ENCODE measurements around the gene ZNF385D. TPM values are rescaled to one million over a fixed set of nuclear protein-coding genes. Genes with fewer than 3 reads are reported as not detected.

The ZNF385D gene, protein sequence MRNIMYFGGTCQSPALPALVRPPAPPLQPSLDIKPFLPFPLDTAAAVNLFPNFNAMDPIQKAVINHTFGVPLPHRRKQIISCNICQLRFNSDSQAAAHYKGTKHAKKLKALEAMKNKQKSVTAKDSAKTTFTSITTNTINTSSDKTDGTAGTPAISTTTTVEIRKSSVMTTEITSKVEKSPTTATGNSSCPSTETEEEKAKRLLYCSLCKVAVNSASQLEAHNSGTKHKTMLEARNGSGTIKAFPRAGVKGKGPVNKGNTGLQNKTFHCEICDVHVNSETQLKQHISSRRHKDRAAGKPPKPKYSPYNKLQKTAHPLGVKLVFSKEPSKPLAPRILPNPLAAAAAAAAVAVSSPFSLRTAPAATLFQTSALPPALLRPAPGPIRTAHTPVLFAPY
- total RNA-seq, result not detected

DNA sequence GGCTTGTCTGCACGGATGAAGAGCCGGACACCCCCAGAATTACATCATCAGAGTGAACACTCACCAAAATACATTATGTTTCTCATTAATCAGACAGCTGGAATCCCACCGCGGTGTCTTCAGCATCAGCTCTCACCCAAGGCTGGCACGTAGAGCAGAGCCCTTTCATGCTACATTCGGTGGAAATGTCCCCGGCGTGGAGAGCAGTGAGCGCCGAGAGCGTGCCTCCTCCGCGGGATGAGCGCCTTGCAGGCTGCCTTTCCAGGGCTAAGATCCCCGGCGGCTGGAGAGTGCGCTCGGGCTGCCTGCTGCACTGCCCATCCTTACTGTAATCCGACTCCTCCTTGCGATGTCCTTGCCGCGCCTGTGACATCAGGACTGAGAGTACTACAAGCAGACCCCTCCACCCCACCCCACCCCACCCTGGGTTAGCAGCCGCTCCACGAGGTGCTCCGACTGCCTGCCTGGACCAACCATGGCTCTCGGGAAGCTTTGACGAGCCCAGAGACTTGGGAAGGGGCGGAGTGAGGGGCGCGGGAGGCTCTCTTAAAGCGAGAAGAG, at the start of gene ZNF385D:
Gene ZNF385D (minus strand): TSS at position 380 of the 561 bp plus-strand sequence. CDS start 294 bp downstream, at position 86.
- ATAC-seq (ENCODE audit: low read depth) (no peak), DNase-seq (no peak)
- H3K27ac Mint-ChIP-seq, result no peak within 1 kb of the TSS
- peaks cover 4% of the 10 kb centered on the region for H3K27me3 Mint-ChIP-seq
- H3K4me1 Mint-ChIP-seq, result no peaks in the 10 kb centered on the region
- POLR2A ChIA-PET, result no interaction called here
- H3K4me3 Mint-ChIP-seq, result no peak within 1 kb of the TSS
- no peaks in the 10 kb centered on the region for H3K36me3 Mint-ChIP-seq
- no peaks in the 10 kb centered on the region for H3K9me3 Mint-ChIP-seq

DNA sequence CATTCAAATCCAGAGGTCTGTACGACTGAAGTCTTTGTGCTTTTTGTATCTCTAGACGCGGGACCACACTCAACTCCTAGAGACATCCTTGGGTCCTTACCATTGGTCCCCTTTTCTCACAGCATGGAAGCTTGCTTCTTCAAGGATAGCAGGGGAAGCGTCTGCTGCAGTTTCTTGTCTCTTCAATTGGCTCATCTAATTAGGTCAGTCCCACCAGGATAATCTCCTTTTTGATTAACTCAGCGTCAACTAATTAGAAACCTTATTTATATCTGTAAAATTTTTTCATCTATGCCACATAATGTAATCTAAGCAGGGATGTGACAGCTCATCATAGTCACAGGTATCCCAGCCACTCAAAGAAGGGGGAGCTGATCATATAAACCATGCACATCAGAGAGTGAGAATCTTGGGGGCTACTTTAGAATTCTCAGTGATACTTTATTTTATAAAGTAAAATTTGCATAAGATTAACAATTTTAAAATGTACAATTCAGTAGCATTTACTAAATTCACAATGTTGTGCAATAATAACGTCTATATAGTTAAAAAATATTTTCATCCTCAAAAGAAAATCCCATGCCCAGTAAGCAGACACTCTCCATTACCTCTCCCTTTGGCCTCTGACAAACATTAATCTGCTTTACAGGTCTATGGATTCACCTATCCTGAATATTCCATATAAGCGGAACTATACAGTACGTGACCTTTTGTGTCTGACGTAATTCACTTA, 47.5 kb upstream of the ZNF385D start:
- Mint-ChIP-seq H3K27me3 (no peaks in the 10 kb centered on the region), H3K27ac (no peak overlapping the region), H3K9me3 (peaks cover 5% of the 10 kb centered on the region), H3K36me3 (no peaks in the 10 kb centered on the region), H3K4me1 (no peaks in the 10 kb centered on the region), H3K4me3 (no peak overlapping the region)
- POLR2A ChIA-PET, result no interaction called here
- DNase-seq, result no peak
- no peak for ATAC-seq (ENCODE audit: low read depth)

DNA sequence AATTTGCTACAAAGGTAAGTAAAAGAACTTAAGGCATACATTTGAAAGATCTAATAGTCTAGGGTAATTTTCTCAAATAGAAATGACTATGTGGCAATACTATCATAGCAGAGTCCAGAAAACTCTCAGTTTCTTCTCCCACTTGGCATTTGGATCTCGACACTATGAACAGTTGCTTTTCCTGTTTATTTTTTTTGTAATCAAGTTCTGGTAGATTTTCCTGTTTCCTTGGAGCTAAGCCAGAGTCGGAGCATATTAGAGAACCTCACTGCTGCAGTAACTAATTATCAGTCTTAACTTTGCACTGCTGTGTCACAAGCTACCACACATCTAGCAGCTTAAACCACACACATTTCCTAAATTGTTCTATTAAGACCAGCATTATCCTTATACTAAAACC, 44.9 kb upstream of the ZNF385D start:
- H3K27me3 Mint-ChIP-seq, result no peaks in the 10 kb centered on the region
- no peak overlapping the region for H3K27ac Mint-ChIP-seq
- H3K36me3 Mint-ChIP-seq, result no peaks in the 10 kb centered on the region
- H3K4me1 Mint-ChIP-seq, result no peaks in the 10 kb centered on the region
- POLR2A ChIA-PET, result no interaction called here
- DNase-seq, result no peak
- peaks cover 5% of the 10 kb centered on the region for H3K9me3 Mint-ChIP-seq
- no peak for ATAC-seq (ENCODE audit: low read depth)
- no peak overlapping the region for H3K4me3 Mint-ChIP-seq

DNA sequence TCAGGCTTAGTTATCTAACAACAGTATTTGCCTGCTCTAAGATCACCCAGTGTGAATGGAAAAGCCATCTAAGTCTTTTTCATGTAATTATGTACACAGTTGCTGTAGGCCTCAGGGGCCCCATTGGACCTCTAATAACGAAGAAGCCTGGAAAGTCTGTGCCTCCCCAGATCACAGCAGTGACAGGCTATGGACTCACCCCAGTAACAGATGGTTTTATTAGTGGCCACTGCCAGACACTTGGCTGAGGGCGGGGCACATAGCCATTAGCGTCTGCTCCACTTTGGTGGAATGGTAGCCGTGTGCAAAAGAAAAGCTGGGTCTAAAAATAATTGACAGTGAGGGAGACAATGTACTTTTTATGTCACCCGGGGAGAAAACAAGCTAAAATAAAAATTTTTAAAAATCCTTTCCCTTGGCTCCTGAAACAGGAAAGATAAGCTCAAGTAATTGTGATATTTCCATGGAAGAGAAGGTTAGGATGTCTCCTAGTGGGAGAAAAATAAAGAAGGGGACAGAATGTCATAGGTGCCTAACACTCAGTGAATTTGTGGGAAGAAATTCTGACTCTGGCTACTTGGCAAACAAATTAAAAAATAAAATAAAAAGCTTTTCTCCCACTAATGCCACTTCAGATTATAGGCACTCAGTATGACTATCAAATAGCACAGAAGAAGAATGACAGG, 44.3 kb upstream of the ZNF385D start:
- H3K27me3 Mint-ChIP-seq, result no peaks in the 10 kb centered on the region
- no peak overlapping the region for H3K27ac Mint-ChIP-seq
- no peak overlapping the region for H3K4me3 Mint-ChIP-seq
- ATAC-seq (ENCODE audit: low read depth) (no peak), DNase-seq (no peak)
- H3K9me3 Mint-ChIP-seq, result peaks cover 5% of the 10 kb centered on the region
- H3K36me3 Mint-ChIP-seq, result no peaks in the 10 kb centered on the region
- no peaks in the 10 kb centered on the region for H3K4me1 Mint-ChIP-seq
- POLR2A ChIA-PET, result no interaction called here

DNA sequence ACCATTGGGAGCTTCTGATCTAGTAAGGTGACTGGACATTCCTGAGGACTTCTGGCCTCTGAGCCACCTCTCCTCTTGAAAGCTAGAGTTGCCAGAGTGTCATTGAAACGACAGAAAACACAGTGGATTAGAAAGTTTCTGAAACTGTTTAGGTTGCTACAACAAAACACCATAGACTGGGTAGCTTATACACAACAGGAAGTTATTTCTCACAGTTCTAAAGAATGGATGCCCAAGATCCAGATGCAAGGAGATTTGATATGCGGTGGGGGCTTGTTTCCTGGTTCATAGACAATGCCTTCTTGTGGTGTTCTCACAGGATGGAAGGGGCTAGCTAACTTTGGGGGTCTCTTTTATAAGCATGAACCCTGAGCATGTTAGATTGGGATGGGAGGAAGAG, 43.3 kb upstream of the ZNF385D start:
- no peak for ATAC-seq (ENCODE audit: low read depth)
- no peak for DNase-seq
- H3K9me3 Mint-ChIP-seq, result peaks cover 5% of the 10 kb centered on the region
- H3K36me3 Mint-ChIP-seq, result no peaks in the 10 kb centered on the region
- no peak overlapping the region for H3K27ac Mint-ChIP-seq
- H3K4me1 Mint-ChIP-seq, result no peaks in the 10 kb centered on the region
- POLR2A ChIA-PET, result no interaction called here
- H3K27me3 Mint-ChIP-seq, result no peaks in the 10 kb centered on the region
- no peak overlapping the region for H3K4me3 Mint-ChIP-seq

DNA sequence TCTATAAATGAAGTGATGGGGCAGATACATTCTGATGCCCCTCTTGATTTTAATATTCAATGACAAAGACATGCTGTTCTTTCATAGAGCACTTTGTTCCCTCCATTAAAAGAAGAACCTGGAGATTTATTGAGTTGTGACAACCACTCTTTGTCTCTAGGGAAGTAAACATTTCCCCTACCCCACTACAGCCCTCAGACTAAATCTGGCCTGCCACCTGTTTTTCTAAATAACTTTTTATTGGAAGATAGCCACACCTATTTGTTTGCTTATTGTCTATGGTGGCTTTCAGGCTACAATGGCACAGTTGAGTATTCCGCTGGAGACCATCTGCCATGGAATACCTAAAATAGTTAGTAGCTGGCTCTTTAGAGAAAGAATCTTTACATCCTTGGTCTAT, 41.2 kb upstream of the ZNF385D start:
- no peaks in the 10 kb centered on the region for H3K4me1 Mint-ChIP-seq
- no peaks in the 10 kb centered on the region for H3K27me3 Mint-ChIP-seq
- no peak overlapping the region for H3K4me3 Mint-ChIP-seq
- ATAC-seq (ENCODE audit: low read depth) (no peak), DNase-seq (no peak)
- POLR2A ChIA-PET, result no interaction called here
- no peak overlapping the region for H3K27ac Mint-ChIP-seq
- H3K36me3 Mint-ChIP-seq, result no peaks in the 10 kb centered on the region
- peaks cover 6% of the 10 kb centered on the region for H3K9me3 Mint-ChIP-seq

DNA sequence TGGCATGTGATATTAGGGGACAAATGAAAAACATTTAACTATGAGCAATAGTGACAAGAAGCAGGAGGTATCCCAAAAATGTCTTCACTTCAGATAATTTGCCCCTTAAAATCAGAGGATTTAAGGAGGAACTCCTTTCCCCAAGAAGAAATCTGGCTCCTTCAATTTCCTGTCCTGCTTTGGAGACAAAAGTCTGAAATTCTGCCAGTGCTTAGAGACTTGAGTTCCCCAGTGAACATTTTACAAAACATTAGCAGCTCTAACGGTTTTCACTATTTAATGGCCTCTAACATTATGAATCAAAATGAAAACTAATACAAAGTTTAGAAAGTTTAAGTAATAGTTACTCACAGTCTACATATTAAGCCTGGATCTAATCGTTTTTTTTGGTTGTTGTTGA, 40.3 kb upstream of the ZNF385D start:
- Mint-ChIP-seq H3K9me3 (peaks cover 5% of the 10 kb centered on the region), H3K4me1 (no peaks in the 10 kb centered on the region), H3K36me3 (no peaks in the 10 kb centered on the region), H3K4me3 (no peak overlapping the region), H3K27me3 (no peaks in the 10 kb centered on the region), H3K27ac (no peak overlapping the region)
- ATAC-seq (ENCODE audit: low read depth) (no peak), DNase-seq (no peak)
- POLR2A ChIA-PET, result no interaction called here

DNA sequence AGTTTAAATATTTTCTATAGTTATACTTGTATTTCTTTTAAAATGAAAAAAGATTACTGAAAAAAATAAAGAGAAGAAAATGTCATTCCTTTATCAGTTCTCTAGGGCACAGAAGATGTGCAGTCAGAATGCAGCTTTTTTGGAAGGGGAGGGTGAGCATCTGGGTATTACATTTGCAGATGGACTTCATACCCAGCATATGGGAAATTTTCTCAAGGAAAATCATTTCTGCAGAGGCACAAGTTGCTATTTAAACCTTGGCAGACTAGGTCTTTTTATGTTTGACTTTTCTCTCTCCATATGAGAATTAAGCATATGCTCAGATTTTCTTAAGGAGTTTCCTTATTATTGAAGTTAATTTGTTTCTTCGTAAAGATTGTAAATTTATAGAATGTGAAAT, 39.5 kb upstream of the ZNF385D start:
- no peaks in the 10 kb centered on the region for H3K27me3 Mint-ChIP-seq
- POLR2A ChIA-PET, result no interaction called here
- peaks cover 4% of the 10 kb centered on the region for H3K9me3 Mint-ChIP-seq
- H3K4me1 Mint-ChIP-seq, result no peaks in the 10 kb centered on the region
- DNase-seq (no peak), ATAC-seq (ENCODE audit: low read depth) (no peak)
- no peak overlapping the region for H3K4me3 Mint-ChIP-seq
- H3K27ac Mint-ChIP-seq, result no peak overlapping the region
- no peaks in the 10 kb centered on the region for H3K36me3 Mint-ChIP-seq

DNA sequence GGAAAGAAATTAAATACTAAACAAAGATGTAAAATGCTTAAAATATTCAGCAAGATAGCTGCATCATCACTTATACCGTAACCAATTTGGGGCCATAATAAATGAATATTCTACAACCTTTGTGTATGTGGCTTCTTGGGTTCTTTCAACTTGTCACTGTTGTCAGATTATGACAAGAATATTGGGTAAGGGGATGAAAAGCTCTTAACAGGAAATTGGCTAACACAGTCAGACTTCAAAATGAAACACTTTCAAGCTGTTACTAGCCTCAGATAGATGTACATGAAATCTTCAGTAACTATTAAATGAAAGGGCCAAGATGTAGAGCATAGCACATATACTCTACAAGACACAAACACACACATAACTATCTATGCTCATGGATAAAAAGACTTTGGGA, 38.7 kb upstream of the ZNF385D start:
- Mint-ChIP-seq H3K4me1 (no peaks in the 10 kb centered on the region), H3K27ac (no peak overlapping the region), H3K4me3 (no peak overlapping the region), H3K36me3 (no peaks in the 10 kb centered on the region), H3K9me3 (peaks cover 4% of the 10 kb centered on the region), H3K27me3 (no peaks in the 10 kb centered on the region)
- ATAC-seq (ENCODE audit: low read depth) (no peak), DNase-seq (no peak)
- POLR2A ChIA-PET, result no interaction called here

DNA sequence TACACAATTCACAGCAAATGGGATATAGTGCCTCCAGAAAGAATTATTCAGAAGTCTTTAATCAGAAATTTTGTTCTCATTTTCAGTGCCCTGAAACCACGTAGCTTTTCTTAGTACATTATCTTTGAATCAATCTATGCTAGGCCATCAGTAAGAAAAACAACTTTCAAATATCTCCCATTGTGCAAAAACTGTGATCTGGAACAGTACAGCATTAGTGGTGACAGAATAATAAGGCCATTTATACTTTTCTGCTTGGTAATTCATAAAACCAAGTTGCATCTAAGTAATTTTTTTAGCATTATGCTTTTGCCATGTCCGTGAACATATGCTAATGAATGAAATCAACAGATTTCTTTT, 35.4 kb upstream of the ZNF385D start:
- H3K9me3 Mint-ChIP-seq, result peaks cover 4% of the 10 kb centered on the region

DNA sequence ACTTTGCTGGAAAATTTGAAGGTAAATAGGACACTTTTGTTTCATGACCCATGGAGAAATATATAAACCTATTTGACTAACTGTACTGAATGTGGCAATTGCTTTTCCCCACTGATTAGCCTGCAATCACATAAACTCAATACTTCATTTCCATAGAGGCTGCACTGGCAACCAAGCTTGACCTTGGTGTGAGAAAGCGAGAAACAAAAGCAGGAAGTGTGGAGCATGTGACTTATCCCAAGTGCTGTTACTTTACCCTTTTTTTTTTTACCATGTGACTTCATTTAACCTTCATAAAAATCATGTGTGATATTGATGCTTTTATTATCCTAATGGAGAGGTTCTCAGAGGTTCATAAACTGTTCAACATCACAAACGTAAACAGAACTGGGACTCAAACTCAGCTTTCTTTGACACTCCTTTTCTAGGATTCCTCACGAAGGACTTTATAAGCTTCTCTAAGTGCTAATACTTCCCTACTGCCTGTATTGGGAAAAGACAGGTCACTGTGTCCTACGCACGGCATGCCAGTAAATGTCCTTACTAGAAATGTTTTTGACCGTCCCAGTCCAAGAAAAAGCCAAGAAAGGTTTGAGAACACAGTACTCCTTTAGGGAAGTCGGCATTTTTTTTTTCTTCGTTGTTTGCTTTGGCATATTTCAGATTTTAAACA, 34.9 kb upstream of the ZNF385D start:
- POLR2A ChIA-PET, result no interaction called here
- no peak overlapping the region for H3K4me3 Mint-ChIP-seq
- no peak for ATAC-seq (ENCODE audit: low read depth)
- DNase-seq, result no peak
- H3K36me3 Mint-ChIP-seq, result no peaks in the 10 kb centered on the region
- peaks cover 4% of the 10 kb centered on the region for H3K9me3 Mint-ChIP-seq
- H3K4me1 Mint-ChIP-seq, result no peaks in the 10 kb centered on the region
- no peaks in the 10 kb centered on the region for H3K27me3 Mint-ChIP-seq
- no peak overlapping the region for H3K27ac Mint-ChIP-seq

More for the DNA sequence above, 35.4 kb upstream of the ZNF385D start:
- ATAC-seq (ENCODE audit: low read depth) (no peak), DNase-seq (no peak)
- Mint-ChIP-seq H3K4me1 (no peaks in the 10 kb centered on the region), H3K36me3 (no peaks in the 10 kb centered on the region), H3K27ac (no peak overlapping the region), H3K4me3 (no peak overlapping the region), H3K27me3 (no peaks in the 10 kb centered on the region)
- POLR2A ChIA-PET, result no interaction called here

DNA sequence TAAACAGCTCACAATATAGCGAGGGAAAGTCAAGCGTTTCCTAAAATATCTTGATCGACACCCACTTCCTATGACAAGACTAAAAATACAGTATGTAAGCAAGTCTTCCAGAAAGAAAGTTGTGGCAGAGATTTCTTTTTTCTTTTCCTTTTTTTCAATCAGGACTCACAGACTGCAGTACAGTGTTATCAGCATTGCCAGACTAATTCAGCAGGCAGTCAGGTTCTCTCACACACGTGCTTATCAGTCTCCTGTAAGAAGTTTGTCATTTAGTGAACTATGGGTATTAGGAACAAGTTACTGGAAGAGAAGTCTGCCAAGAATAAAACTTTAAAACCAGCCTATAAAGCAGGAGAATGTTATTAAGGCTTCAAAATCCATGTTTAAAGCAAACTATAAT, 32.8 kb upstream of the ZNF385D start:
- POLR2A ChIA-PET, result no interaction called here
- no peaks in the 10 kb centered on the region for H3K27me3 Mint-ChIP-seq
- H3K27ac Mint-ChIP-seq, result no peak overlapping the region
- DNase-seq (no peak), ATAC-seq (ENCODE audit: low read depth) (no peak)
- no peak overlapping the region for H3K4me3 Mint-ChIP-seq
- no peaks in the 10 kb centered on the region for H3K4me1 Mint-ChIP-seq
- no peaks in the 10 kb centered on the region for H3K36me3 Mint-ChIP-seq
- peaks cover 6% of the 10 kb centered on the region for H3K9me3 Mint-ChIP-seq

DNA sequence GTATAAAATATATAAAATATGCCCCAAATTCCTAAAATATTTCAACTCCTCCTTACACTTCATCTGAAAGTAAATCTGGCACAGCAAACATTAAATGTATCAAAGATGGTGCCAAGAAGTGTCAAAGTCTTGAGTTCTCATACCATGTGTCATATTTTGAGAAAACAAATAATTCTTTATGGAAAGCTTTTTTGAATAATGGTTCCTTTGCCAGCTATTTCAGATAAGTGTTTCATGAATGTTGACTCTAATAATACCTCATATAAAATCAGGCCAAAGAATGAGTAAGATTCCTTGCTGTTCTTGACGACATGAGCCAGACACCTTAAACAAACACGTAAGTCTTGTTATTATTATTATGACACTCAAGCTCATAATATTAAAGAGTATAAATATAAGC, 30.3 kb upstream of the ZNF385D start:
- Mint-ChIP-seq H3K27me3 (no peaks in the 10 kb centered on the region), H3K36me3 (no peaks in the 10 kb centered on the region), H3K4me1 (no peaks in the 10 kb centered on the region), H3K4me3 (no peak overlapping the region), H3K9me3 (peaks cover 3% of the 10 kb centered on the region), H3K27ac (no peak overlapping the region)
- POLR2A ChIA-PET, result no interaction called here
- no peak for ATAC-seq (ENCODE audit: low read depth)
- DNase-seq, result no peak

Measured in activated naive CD8-positive, alpha-beta T cell treated with anti-CD3 and anti-CD28 coated beads, Interleukin-2, amount 10 ng/mL, durations not matched to agents 7 days and 5 days (primary cell).